ENCODE data around the gene MLXIPL. TPM values are rescaled to one million over a fixed set of nuclear protein-coding genes. Genes with fewer than 3 reads are reported as not detected.
"Not testable (repeated sequence)": the region's sequence is repeated elsewhere in the genome, so short reads cannot be mapped to it uniquely, and the experiment has no call there.

The MLXIPL gene
- total and polyA plus RNA-seq, 2 of the 8 experiments (the other 6 are each of a cell fraction or from before 2014, with no cell fraction given) = 9.4 to 10.6 TPM

DNA sequence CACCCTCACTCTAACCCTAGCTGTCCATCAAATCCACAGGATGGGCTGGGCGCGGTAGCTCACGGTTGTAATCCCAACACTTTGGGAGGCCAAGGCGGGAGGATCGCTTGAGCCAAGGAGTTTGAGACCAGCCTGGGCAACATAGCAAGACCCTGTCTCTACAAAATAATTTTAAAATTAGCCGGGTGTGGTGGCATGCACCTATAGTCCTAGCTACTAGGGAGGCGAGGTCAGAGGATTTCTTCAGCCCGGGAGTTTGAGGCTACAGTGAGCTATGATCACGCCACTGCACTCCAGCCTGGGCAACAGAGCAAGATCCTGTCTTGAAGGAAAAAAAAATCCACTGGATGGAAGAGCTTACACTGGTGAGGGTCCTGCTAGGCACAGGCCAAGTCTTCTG is 6.8 kb downstream of the MLXIPL start:
- H2BK120ac ChIP-seq (replicated peaks; ENCODE audit: low read depth, low read length); H3K14ac ChIP-seq (ENCODE audit: insufficient read length); H4K91ac ChIP-seq (replicated peaks; ENCODE audit: insufficient read length, low read length); H2AK5ac ChIP-seq (ENCODE audit: low read depth, low read length); H3K79me1 ChIP-seq (ENCODE audit: low read depth, low read length); H3K18ac ChIP-seq (ENCODE audit: extremely low read depth, low read length); H2BK5ac ChIP-seq (ENCODE audit: low read depth, low read length); H3K9ac ChIP-seq (replicated peaks in 1 of 4; ENCODE audit: extremely low read depth in 1 of 4, low read depth in 3 of 4, low read length in 3 of 4); H3K9me3 ChIP-seq (ENCODE audit: insufficient read depth in 2 of 2, low read depth in 1 of 2, low read length in 1 of 2); H3K4me1 ChIP-seq (replicated peaks in 1 of 4; ENCODE audit: control insufficient read depth in 3 of 4, insufficient read depth in 4 of 4, low read length in 3 of 4); H3K4me3 ChIP-seq (ENCODE audit: extremely low read depth in 1 of 4, insufficient read depth in 2 of 4, low read depth in 3 of 4, low read length in 4 of 4); FAIRE-seq; H2BK12ac ChIP-seq (ENCODE audit: low read depth, low read length); H3K79me2 ChIP-seq (ENCODE audit: control insufficient read depth in 1 of 2, insufficient read depth in 2 of 2, low read length in 2 of 2); H3K56ac ChIP-seq (replicated peaks; ENCODE audit: insufficient read length, low read depth, low read length); H4K20me1 ChIP-seq (replicated peaks in 1 of 2; ENCODE audit: control insufficient read depth in 1 of 2, insufficient read depth in 2 of 2, low read length in 2 of 2); H4K5ac ChIP-seq (ENCODE audit: insufficient read length, low read depth, low read length); H3K23ac ChIP-seq (ENCODE audit: insufficient read length); H2AFZ ChIP-seq (ENCODE audit: low read length); H4K8ac ChIP-seq (ENCODE audit: extremely low read depth, insufficient read depth, low read length); H3K36me3 ChIP-seq (ENCODE audit: control insufficient read depth in 2 of 4, insufficient read depth in 4 of 4, low read length in 3 of 4); H3K23me2 ChIP-seq (ENCODE audit: low read depth, low read length); H3K27me3 ChIP-seq (replicated peaks in 1 of 4; ENCODE audit: control insufficient read depth in 3 of 4, extremely low read depth in 1 of 4, insufficient read depth in 3 of 4, low read length in 3 of 4); H2BK20ac ChIP-seq (ENCODE audit: low read length); DNase-seq (ENCODE audit: low read depth in 1 of 2, low spot score in 2 of 2); H3K4ac ChIP-seq (replicated peaks; ENCODE audit: insufficient read length, low read depth, low read length); H3K27ac ChIP-seq (ENCODE audit: low read depth, low read length); H3K4me2 ChIP-seq (ENCODE audit: insufficient read depth in 1 of 2, low read depth in 2 of 2, low read length in 2 of 2); H2BK15ac ChIP-seq (ENCODE audit: low read length): not testable (repeated sequence)
- WGBS, 2 experiments (ENCODE audit: extremely low coverage in 1 of 2, insufficient coverage in 1 of 2, insufficient read length in 1 of 2, insufficient replicate concordance in 2 of 2, low coverage in 1 of 2, low lambda C conversion rate in 2 of 2, missing lambda C conversion rate in 1 of 2) = 90% methylated on average over 9 of the region's 9 CpGs; no CpG with 5 or more reads in 1 of the 2 experiments
- ChIA-PET POLR2A (ENCODE audit: partially characterized antibody) (interaction anchor here (0.8 to 2.1 kb wide), 3 partner anchors 15 to 89 kb away, joined by 3 to 5 read pairs (median 3); no protein-coding TSS in a partner anchor), CTCF (ENCODE audit: partially characterized antibody) (interaction anchor here (0.7 to 17.4 kb wide), 11 partner anchors 10 to 117 kb away, joined by 3 to 136 read pairs (median 4); no protein-coding TSS in a partner anchor)
